ENCODE data around the gene HSP90AA1.
A peak's percentile ranks its signal among the peaks of the same experiment; 100 is the strongest.
"Not testable (repeated sequence)": the region's sequence is repeated elsewhere in the genome, so short reads cannot be mapped to it uniquely, and the experiment has no call there.

HSP90AA1 gene

DNA sequence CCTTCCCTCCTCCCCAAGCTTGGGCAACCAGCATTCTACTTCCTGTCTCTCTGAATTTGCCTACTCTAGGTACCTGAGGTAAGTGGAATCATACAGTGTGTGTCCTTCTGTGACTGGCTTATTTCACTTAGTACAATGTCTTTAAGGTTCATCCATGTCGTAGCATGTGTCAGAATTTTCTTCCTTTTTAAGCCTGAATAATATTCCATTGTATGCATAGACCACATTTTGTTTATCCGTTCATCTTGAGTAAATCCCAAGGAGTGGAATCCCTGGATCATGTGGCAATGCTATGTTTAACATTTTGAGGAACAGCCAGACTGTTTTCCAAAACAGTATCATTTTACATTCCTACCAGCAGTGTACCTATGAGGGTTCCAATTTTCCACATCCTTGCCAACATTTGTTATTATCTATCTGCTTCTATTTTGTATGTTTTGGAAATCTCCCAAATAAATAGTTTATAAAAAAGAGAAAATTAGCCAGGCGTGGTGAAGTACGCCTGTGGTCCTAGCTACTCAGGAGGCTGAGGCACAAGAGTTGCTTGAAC, 12.4 kb downstream of the HSP90AA1 start:
- no peak for DNase-seq (ENCODE audit: extremely low spot score)
- TF ChIP-seq, protein P1, sequence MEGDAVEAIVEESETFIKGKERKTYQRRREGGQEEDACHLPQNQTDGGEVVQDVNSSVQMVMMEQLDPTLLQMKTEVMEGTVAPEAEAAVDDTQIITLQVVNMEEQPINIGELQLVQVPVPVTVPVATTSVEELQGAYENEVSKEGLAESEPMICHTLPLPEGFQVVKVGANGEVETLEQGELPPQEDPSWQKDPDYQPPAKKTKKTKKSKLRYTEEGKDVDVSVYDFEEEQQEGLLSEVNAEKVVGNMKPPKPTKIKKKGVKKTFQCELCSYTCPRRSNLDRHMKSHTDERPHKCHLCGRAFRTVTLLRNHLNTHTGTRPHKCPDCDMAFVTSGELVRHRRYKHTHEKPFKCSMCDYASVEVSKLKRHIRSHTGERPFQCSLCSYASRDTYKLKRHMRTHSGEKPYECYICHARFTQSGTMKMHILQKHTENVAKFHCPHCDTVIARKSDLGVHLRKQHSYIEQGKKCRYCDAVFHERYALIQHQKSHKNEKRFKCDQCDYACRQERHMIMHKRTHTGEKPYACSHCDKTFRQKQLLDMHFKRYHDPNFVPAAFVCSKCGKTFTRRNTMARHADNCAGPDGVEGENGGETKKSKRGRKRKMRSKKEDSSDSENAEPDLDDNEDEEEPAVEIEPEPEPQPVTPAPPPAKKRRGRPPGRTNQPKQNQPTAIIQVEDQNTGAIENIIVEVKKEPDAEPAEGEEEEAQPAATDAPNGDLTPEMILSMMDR (IDR thresholded peaks at IDR 0.05; ENCODE audit: control extremely low read depth, extremely low read depth, low read depth, missing control alignments) = no peak
- ChIA-PET CTCF (interaction anchor here (1.2 to 1.5 kb wide), 2 partner anchors 10 to 16 kb away, joined by 3 read pairs; no protein-coding TSS in a partner anchor), POLR2A (interaction anchor here (0.6 to 1.2 kb wide), 3 partner anchors 8 to 238 kb away, joined by 3 to 5 read pairs (median 3); no protein-coding TSS in a partner anchor)

DNA sequence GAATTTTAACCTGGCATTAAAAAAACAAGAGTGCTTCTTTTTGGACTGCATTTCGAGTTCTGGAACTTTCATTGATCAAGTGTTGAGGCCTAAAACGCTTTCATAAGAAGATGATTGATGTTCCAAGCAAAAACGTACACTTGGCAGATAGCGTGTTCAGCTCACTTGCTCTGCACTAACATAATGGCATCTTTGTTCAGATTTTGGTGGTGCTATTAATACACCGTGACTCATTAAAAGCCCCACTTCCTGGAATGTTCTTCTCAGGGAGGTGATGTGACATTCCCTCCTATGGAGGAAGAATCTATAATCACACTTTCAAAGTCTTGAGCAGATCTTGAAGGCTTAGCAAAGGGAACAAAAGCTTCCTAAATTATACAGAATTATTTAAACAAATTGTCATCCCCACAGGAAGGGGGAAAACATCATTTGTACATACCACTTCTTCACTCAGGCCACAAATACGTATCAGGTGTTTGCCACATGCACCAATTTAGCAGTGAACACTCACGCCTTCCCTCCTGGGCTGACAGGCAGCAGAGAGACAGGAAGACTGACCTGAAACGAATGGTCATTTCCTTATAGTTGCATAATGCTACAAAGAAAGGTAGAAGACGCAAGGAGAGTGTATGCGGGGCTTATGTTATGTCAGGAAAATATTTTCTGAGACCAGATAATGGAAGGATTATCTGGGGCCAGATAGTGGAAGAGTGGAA, 15.4 kb downstream of the HSP90AA1 start:
- no peak for DNase-seq (ENCODE audit: extremely low spot score)
- ChIA-PET CTCF (no interaction called here), POLR2A (interaction anchor here (0.7 kb wide), 1 partner anchor 13 kb away, joined by 3 read pairs; no protein-coding TSS in a partner anchor)
- TF ChIP-seq, protein P1 (IDR thresholded peaks at IDR 0.05; ENCODE audit: control extremely low read depth, extremely low read depth, low read depth, missing control alignments) = no peak

DNA sequence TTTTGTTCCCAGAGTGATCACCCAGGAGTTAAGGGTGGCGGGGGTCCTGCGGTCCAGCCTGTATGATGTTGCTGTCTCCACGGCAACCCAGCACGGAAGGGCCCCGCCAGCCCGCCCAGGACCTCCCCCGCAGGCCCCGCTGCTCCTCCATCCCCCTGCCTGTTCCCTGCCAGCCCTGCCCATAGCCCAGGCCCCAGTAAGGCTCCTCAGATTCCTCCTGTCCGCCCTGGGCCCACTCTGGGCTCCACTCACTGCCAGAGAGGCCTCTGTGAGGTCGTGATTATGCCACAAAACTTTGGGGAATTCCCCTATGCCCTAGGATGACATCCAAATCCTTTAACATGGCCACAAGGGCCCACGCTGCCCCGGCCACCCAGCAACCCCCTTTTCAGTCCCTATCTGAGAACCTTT, 20.8 kb downstream of the HSP90AA1 start:
- TF ChIP-seq, protein P1 (IDR thresholded peaks at IDR 0.05; ENCODE audit: control extremely low read depth, extremely low read depth, low read depth, missing control alignments) = no peak
- ChIA-PET POLR2A (interaction anchor here (1.6 kb wide), 1 partner anchor 9 kb away, joined by 5 read pairs; no protein-coding TSS in a partner anchor), CTCF (no interaction called here)
- no peak for DNase-seq (ENCODE audit: extremely low spot score)

DNA sequence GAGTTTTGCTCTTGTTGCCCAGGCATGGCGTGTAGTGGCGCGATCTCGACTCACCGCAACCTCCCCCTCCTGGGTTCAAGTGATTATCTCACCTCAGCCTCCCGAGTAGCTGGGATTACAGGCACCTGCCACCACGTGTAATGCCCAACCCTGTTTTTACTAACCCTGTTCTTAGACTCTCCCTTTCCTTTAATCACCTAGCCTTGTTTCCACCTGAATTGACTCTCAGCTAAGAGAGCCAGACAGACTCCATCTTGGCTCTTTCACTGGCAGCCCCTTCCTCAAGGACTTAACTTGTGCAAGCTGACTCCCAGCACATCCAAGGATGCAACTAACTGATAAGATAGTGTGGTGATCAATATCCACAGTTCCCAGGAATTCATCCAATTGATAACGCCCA, 22.3 kb downstream of the HSP90AA1 start:
- POLR2A ChIA-PET; DNase-seq (ENCODE audit: extremely low spot score): not testable (repeated sequence)
- CTCF ChIA-PET = interaction anchor here (1.4 to 2.0 kb wide), 2 partner anchors 11 to 32 kb away, joined by 3 to 9 read pairs; no protein-coding TSS in a partner anchor

DNA sequence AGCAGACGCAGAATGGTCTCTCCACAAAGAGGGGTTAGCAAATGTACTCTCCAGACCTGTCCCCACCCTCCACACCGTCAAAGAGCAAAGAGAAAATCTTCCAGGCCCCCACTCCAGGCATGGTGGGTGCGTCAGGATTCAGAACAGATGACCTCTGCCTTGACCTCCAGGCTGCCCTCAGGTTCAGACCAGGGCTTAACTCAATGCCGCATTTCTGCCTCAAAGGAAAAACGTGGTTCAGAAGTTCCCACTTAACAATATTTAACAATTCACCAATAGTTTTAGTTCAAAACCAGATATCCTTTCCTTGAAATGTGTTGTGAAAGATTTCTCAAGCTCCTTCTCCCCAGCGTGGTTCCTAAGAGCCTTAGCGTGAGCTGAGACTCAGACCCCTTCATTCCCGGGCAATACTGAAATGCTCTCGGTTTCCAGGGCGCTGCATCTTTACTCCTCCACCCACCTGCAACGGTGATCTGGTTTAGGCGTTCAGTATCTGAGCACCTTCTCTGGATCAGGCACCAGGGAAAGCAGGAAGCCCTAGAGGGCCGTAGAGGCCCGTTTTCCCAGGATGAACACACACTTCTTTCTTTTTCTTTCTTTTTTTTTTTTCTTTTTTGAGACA, 22.9 kb downstream of the HSP90AA1 start:
- TF ChIP-seq, protein P1 (IDR thresholded peaks at IDR 0.05; ENCODE audit: control extremely low read depth, extremely low read depth, low read depth, missing control alignments) = no peak
- DNase-seq (ENCODE audit: extremely low spot score) = no peak
- ChIA-PET CTCF (interaction anchor here (1.2 to 2.0 kb wide), 4 partner anchors 11 to 33 kb away, joined by 3 to 9 read pairs (median 4); no protein-coding TSS in a partner anchor), POLR2A (no interaction called here)

DNA sequence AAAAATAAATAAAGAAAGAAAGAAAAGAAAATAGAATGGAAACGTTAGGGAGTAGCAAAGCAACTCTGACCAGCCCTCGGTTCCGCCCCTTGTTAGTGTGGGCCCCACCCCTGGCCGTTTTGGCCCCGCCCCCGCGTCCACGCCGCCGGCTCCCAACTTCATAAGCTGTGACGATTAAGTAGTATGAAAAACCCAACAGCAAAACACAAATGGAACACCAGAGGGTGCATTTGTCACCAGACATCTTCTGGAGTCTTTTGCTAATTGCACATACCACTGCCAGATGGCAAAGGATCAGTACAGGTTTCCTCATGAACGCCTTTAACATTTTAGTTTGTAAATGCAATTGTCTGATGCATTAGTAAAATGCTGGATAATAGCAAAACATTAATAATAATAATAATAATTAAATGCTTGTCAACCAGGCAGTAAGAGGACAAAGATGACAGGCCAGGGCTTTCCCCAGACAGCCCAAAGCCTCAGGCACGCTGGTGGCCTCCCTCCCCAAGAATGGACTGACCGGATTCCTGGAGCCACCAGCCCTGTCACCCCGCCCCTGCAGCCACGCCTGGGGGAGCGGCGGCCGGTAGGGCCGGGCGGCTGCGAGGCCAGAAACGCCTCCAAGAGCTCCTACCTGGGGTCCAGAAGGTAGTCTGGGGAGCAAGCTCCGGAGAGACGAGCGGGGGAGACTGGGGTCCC, 23.6 kb downstream of the HSP90AA1 start:
- ChIA-PET CTCF (interaction anchor here (1.0 to 2.0 kb wide), 5 partner anchors 13 to 251 kb away, joined by 3 to 9 read pairs (median 4); no protein-coding TSS in a partner anchor), POLR2A (interaction anchor here (0.6 kb wide), 1 partner anchor 272 kb away, joined by 3 read pairs; no protein-coding TSS in a partner anchor)
- DNase-seq (ENCODE audit: extremely low spot score) = peak; percentile 71
- TF ChIP-seq, protein P1 (IDR thresholded peaks at IDR 0.05; ENCODE audit: control extremely low read depth, extremely low read depth, low read depth, missing control alignments) = peak; percentile 16

Measured in GM10248 (cell line).